HG03025 (cell line): ENCODE results near the gene UTP20.
"Not testable (repeated sequence)": the region's sequence is repeated elsewhere in the genome, so short reads cannot be mapped to it uniquely, and the experiment has no call there.

Experiments
- ATAC-seq: cut with Tn5 transposase; IDR thresholded peaks from one replicate; pipeline ENCODE4 v1.9.1; 2021; ENCODE audit warnings: mild to moderate bottlenecking, moderate library complexity; ENCODE audit not compliant: unreplicated experiment, low FRiP score

Gene UTP20

DNA sequence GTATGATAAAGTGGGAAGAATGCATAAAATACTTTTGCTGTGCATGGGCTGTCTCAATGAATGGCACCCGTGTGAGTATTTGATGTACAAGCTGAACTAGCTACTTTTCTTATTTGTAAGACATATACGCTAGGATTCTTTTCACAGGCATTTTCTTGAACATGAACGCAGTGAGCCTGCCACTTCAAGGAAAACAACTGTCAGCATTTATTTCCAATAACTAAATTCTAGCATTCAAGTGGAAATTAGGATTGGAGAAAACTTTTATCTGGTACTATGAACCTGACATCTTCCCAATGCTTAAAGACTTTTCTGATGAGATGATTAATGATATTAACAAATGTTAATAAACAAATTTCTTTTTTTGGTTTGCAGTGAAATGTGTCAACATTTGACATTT is 45.7 kb downstream of the UTP20 start:
- ATAC-seq = no peak

GRCh38 chr12:101327051-101327450 is 47.1 kb downstream of the UTP20 start:
- ATAC-seq = no peak

- ATAC-seq = no peak
These were observed 47.6 kb downstream of the UTP20 start for GRCh38 chr12:101327546-101327945.

- no peak for ATAC-seq
These were observed 49.0 kb downstream of the UTP20 start for GRCh38 chr12:101328917-101329316.

DNA sequence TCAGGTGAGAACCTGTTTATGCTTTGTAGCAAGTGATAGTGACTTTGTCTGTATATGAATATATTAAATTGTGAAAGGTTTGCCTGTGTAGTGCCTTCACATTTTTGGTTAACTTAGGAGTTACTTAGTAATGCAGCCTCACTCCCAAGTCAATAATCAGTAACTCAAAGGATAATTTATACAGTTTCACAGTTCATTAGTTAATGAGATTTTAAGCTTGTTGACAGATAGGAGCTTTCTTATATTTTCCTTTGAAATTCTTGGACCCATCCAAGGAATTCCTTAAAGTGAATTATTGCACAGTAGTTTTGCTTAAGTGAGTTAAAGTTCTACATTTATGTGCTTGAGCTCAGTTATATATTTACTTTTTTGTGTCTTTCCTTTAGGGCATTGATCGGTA is 50.7 kb downstream of the UTP20 start:
- ATAC-seq = no peak

GRCh38 chr12:101336437-101336836 is 56.5 kb downstream of the UTP20 start:
- ATAC-seq = no peak

DNA sequence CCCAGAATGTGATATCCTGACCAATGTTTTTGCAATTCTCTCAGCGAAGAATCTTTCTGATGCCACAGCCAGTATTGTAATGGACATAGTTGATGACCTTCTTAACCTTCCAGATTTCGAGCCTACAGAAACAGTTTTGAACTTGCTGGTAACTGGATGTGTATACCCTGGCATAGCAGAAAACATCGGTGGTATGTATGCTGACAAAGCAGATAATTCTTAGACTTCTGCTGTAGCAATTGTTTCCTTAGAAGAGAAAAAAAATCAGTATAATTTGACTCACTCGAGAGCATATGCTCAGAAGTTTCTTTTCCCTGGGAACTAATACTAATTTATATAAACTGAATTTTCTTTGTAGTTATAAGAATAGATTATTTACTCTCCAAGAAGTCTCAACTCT is 58.2 kb downstream of the UTP20 start:
- ATAC-seq = no peak

DNA sequence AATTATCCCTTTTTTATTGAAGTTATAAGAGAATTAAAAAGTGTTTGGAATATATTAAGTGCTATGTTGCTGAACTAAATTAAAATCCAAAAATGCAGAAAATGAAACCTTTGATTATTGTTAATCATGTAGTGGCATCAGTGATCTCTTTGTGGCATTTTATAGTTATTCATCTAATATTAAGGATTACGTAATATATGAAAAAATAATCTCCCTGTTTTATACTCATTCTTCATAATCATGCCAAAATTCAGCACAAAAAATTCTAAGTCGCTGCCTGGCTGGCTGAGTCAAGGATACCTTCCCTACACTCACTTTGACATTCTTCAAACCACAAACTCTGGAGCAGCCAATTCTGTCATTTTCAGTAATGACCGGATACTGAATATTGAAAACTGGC is 64.0 kb downstream of the UTP20 start:
- no peak for ATAC-seq

GRCh38 chr12:101351682-101352081 is 71.8 kb downstream of the UTP20 start:
- ATAC-seq = no peak

DNA sequence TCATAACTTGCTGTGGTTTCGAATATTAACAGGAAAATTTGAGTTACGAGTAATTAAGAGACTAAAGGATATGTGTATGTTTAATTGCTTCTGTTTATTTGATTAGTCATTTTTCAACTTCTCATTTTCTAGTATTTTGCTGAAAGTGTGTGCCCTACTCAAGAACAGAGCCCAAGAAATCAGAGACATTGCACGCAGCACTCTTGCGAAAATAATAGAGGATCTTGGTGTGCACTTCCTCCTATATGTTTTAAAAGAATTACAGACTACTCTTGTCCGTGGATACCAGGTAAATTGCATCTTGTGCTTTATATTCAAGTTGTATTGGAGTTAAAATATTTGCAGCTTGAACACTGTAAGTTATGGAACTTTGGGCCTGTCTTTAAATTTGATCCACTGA is 76.9 kb downstream of the UTP20 start:
- no peak for ATAC-seq

DNA sequence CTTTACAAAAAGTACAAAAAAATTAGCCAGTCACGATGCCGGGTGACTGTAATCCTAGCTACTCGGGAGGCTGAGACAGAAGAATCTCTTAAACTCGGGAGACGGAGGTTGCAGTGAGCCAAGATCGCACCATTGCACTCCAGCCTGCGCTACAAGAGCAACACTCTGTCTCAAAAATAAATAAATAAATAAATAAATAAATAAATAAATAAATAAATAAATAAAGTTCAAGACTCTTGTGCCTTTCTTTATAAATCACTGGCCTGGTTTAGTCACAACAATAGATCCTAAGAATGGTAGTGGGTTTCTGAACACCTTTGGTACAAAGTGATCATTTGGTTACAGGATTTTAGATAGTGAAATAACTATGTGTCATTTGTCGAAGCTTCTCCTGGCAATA is 81.5 kb downstream of the UTP20 start:
- no peak for ATAC-seq

GRCh38 chr12:101368016-101368415 is 88.1 kb downstream of the UTP20 start:
- ATAC-seq = no peak

GRCh38 chr12:101372431-101372830 is 92.5 kb downstream of the UTP20 start:
- no peak for ATAC-seq

- no peak for ATAC-seq
These were observed 95.7 kb downstream of the UTP20 start for GRCh38 chr12:101375573-101375972.

DNA sequence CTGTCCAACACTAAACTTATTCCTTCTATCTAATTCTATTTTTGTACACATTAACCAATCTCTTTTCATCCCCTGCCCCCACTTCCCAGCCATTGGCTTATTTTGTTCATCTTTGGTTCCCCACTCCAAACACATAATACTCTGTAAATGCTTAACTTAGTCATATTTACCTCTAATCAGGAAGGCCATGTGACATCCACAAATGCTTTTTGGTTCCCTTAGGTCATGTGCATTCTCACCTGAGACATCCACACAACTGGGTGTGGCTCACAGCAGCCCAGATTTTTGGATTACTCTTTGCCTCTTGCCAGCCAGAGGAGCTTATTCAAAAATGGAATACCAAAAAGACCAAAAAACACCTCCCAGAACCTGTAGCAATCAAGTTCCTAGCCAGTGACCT is 99.2 kb downstream of the UTP20 start:
- ATAC-seq = no peak

GRCh38 chr12:101391181-101391580 is 111.3 kb downstream of the UTP20 start:
- ATAC-seq = not testable (repeated sequence)

GRCh38 chr12:101407049-101407435 is 127.1 kb downstream of the UTP20 start:
- ATAC-seq = peak; percentile 20

GRCh38 chr12:101407436-101408345 is 127.8 kb downstream of the UTP20 start, which contains the start of gene ARL1:
Gene ARL1, minus strand, starts transcription at chr12:101407772. Its CDS starts 127 bp downstream, at chr12:101407645.
- ATAC-seq = peak; percentile 88

DNA sequence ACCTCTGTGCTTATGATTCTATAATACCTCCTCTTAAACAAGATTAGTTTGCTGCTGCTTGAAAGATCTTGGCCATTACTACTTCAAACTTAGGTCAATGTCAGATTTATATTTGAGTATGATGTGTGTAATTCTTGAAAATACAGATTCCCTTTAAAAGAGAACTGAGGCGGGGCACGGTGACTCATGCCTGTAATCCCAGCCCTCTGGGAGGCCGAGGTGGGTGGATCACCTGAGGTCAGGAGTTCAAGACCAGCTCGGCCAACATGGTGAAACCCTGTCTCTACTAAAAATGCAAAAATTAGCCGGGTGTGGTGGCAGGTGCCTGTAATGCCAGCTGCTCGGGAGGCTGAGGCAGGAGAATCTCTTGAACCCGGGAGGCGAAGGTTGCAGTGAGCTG is 130.3 kb downstream of the UTP20 start:
- ATAC-seq = not testable (repeated sequence)

DNA sequence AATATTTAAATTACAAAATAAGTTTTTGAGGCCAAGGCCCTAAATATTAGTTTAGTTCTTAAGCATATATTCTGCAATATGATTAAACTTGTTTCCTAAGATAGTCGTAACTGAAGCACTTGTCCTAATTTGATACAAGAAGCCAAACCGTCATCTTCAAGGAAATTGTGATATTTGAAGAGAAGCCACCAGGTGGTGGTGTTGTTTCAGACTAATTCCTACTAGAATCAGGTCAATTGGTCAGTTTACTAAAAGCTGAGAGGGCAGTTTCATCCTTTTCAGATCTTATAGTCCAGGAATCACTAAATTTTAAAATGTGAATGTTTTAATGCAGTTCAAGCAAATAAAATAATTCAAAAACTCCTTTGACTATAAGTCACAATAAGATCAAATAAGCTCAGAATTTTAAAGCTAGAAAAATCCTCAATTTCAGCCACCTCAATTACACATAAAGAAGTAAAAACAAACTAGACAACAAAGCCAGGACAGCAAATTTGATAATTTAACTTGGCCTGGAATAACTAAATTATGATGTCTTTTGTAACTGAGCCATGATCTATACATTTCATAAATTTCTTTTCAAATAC is 134.7 kb downstream of the UTP20 start:
- no peak for ATAC-seq

GRCh38 chr12:101415228-101415627 is 135.3 kb downstream of the UTP20 start:
- no peak for ATAC-seq

- ATAC-seq = not testable (repeated sequence)
These were observed 142.2 kb downstream of the UTP20 start for GRCh38 chr12:101422066-101422465.
